HG02642 (cell line): ENCODE results near the gene ARHGAP5.

ENCODE experiments used
- ATAC-seq: cut with Tn5 transposase; IDR thresholded peaks from one replicate; pipeline ENCODE4 v1.9.1; 2021; ENCODE audit warnings: mild to moderate bottlenecking; ENCODE audit not compliant: unreplicated experiment, poor library complexity

The ARHGAP5 gene, protein sequence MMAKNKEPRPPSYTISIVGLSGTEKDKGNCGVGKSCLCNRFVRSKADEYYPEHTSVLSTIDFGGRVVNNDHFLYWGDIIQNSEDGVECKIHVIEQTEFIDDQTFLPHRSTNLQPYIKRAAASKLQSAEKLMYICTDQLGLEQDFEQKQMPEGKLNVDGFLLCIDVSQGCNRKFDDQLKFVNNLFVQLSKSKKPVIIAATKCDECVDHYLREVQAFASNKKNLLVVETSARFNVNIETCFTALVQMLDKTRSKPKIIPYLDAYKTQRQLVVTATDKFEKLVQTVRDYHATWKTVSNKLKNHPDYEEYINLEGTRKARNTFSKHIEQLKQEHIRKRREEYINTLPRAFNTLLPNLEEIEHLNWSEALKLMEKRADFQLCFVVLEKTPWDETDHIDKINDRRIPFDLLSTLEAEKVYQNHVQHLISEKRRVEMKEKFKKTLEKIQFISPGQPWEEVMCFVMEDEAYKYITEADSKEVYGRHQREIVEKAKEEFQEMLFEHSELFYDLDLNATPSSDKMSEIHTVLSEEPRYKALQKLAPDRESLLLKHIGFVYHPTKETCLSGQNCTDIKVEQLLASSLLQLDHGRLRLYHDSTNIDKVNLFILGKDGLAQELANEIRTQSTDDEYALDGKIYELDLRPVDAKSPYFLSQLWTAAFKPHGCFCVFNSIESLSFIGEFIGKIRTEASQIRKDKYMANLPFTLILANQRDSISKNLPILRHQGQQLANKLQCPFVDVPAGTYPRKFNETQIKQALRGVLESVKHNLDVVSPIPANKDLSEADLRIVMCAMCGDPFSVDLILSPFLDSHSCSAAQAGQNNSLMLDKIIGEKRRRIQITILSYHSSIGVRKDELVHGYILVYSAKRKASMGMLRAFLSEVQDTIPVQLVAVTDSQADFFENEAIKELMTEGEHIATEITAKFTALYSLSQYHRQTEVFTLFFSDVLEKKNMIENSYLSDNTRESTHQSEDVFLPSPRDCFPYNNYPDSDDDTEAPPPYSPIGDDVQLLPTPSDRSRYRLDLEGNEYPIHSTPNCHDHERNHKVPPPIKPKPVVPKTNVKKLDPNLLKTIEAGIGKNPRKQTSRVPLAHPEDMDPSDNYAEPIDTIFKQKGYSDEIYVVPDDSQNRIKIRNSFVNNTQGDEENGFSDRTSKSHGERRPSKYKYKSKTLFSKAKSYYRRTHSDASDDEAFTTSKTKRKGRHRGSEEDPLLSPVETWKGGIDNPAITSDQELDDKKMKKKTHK (N-terminal part only)

DNA sequence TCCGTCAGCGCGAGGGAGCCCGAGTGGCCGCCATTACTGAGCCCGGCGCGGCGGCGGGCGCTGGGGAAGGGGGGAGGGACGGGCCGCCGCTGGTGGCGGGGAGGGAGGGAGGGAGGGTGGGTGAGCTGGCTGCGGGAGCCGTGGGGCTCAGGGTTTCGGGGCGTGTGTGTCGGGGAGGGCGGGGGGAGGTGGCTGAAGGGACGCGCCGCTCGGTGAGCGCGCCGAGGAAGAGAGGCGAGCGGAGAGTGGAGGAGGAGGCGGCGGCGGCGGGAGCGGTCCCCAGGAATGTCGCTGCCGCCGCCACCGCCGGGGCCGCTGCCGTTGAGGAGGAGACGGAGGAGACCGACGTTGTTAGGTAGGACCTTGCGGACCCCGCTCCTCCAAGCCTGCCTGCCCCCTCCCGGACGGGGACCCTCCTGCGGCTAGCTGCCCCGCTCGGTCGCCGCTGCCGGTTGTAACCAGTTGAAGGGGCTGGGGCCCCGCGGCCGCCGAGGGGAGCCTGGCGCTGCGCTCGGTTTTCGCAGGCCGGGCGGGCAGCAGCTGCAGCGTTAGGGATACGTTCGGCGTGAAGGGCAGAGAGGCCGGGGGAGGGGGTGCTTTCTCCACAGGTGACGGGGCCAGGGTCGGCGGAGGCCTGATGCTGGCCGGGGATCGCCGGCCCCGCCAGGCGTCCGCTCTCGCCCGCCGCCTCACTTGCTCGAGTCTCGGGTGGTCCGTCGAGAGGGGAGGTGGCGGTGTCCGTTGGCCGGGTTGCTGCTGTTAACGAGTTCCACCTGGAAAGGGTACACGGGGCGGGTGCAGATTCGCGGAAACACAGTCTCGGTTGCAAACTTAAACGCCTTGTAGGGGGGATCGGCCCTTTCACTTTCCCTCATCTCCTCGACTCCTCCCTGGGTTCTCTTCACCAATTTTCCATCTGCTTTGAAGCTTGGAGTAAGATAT, at the start of gene ARHGAP5:
Gene ARHGAP5 (plus strand): TSS at position 224 of the 942 bp plus-strand sequence. CDS start 13,366 bp downstream, outside the sequence.
- ATAC-seq, result peak; percentile 46

DNA sequence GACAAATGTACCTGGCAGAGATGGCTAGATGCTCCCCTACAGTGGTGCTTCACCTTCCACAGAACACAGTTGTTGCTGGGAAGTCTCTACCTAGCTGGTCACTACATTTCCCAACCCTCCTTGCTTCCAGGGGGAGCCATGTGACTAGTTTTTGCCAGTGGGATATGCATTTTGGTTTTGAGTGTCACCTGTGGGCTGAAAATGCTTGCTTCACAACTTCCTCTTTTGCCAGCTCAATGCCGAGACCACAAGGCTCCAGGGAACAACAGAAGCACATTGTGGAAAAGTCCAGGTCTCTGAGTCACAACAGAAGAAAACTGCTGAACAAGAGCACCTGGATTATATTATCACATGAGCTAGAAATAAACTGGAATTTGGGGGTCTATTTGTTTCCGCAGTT, 48.5 kb upstream of the ARHGAP5 start:
- no peak for ATAC-seq

DNA sequence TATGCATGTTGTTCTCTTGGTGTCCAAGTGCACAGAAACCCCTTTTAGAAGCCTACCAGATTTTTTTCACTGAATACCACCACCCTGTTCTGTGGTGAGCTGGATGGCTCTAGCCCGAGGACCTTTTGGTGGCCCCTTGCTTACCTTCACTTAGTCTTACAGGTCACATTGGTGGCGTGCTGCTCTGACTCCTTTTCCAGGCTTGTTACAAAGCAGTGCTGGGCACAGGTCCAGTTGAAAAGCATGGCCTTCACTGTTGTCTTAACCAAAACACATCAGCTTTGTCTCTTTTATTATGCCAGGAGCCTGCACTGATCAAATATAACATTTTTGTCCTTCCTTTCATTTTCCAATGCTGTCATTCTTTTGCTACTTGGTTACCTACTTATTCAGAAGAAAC, 43.6 kb upstream of the ARHGAP5 start:
- ATAC-seq, result no peak

DNA sequence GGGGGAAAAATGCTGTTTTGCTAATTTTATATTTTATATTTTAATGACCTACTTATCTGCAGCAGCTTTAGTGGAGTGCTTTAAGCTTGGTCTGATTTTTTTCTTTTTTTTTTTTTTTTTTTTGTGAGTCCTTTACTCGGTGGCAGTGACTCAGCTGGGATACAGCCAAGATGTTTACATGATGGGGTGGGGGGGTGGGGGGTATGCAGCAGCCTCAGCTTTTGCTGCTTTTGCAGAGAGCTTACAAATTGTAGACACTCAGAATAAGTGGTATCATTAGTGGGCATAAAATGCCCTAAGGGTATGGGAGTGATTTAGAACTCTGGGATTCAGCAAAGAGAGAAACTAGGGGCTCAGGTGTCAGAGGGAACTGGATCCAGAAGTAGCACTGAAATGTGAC, 38.2 kb upstream of the ARHGAP5 start:
- no peak for ATAC-seq

DNA sequence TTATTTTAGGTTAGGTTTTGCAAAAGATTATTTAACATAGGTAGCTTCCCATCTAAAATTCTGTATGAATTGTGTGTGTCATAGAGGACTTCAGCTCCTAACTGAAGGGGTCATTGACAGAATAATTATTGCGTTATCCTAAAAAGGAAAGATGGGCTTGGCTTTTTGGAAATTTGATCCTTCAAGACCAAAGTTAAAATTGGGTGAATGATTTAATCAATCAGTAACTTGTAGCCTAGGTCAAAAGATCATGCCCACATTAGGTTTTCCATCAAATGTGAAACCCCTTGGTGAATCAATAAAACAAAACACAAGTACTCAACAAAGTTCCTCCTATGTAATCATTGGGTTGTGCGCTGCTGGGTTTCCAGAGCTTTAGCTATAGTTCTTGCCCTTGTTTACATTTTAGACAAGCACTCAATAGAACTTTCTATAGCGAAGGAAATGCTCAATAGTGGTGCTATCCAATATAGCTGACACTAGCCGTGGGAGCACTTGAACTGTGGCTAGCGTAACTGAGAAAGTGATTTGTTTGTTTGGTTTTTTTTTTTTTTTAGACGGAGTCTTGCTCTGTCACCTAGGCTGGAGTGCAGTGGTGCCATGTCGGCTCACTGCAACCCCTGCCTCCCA, 37.6 kb upstream of the ARHGAP5 start:
- ATAC-seq, result no peak

DNA sequence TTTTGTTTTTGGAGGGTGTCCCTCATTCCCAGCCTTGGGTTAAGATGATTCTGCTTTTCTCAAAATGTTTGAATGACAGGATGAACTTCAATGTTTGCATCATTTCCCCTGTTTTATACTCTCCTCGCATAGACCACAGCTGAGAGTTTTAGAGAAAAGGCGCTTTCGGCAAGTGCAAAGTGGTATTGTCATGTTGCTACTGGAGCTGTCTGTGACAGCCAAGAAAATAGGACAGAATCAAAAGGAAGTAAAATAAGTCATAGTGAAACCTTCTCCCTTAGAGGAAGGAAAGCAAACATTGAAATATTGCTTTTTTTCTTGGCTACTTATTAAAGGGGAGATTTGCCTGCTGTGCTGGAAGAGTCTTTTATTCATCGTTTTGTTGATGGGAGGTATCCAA, 33.5 kb upstream of the ARHGAP5 start:
- ATAC-seq, result no peak

DNA sequence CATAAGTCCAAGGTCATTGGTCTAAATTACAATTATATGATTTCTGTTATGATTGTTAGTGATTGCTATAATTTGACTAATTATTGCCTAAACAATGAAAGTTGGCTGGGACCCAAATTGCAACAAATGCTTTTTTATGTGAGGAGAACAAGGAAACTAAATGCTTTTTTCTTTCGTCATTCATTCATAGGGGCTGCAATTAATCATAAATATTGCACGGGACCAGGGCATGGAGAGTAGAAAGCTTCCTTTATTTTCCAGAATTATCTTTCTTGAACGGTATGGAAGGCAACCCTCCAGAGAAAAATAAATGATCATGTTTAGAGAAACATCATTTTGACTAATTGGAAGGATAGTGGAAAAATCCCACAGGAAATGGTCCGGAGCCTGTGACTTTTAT, 32.6 kb upstream of the ARHGAP5 start:
- ATAC-seq, result no peak

DNA sequence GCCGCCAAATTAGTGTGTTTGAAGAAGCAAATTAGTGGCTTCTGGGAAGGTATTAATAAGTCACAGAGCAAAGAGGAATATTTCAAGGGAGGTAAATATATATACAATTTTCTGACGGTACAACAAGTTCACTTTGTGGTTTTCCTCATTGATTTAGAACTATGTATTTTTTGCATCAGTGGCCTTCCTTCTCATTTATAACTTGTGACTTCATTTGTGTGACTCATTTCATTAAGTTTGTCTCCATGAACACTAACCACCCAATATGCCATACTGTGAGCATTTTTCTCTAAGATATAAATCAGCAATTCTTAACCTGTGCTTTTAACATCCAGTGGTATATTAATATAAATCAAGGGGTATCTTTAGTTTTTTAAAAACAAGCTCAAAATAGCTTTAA, 29.3 kb upstream of the ARHGAP5 start:
- ATAC-seq, result no peak

DNA sequence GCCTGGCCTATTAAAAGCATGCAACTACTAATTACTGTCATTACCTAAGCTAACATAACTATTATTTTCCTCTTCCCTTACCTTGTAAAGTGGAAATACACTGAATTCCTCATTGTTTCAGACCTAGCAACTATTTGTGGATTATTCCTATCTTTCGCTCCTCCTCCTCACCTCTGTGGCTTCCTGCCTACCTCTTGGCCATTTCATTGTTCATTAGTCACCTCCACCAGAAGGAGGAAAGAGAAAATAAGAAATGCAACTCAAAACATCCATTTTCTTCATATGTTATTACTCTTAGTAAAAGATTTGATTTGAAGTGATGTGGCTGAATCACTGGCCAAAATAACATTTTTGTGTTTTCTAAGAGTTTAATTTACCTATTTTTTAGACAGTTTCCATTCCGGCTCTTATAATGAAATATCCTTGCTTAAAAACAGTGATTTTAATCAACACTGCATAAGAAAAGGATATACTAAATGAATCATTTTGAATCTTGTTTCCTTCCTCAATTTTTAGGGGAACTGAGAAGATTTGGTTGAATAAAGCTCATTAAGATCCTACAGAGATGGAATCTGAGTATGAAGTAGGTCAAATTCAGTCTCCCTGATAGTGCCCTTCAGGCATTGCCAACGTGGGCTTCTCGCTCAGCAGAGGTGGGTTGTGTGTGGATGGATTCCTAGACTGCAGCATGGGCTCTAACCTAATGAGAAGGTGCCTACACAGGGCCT, 27.6 kb upstream of the ARHGAP5 start:
- no peak for ATAC-seq

DNA sequence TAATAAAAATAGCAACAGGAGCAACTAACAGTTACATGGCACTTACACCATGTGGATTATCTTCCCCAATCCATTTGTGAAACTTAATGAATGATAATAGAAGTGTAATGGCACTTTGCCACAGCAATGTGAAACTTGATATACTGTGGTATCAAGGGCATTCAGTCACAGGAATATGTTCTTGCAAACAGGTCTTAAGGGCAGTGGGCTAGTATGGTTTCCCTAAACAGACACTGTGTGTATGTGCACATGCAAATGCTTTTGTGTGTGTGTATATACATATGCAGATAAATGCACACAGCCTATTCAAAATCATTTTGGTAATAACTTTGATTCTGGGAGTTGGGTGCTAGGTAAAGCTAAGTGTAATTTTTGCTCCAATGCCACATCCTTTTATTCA, 26.2 kb upstream of the ARHGAP5 start:
- ATAC-seq, result no peak

DNA sequence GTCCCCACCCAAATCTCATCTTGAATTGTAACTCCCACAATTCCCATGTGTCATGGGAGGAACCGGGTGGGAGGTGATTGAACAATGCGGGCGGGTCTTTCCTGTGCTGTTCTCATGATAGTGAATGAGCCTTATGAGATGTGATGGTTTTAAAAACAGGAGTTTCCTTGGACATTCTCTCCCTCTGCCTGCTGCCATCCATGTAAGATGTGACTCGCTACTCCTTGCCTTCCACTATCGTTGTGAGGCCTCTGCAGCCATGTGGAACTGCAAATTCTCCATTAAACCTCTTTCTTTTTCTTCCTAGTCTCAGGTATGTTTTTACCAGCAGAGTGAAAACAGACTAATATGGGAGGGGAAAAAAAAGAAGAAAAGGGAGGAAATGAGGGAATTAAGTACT, 22.6 kb upstream of the ARHGAP5 start:
- no peak for ATAC-seq

DNA sequence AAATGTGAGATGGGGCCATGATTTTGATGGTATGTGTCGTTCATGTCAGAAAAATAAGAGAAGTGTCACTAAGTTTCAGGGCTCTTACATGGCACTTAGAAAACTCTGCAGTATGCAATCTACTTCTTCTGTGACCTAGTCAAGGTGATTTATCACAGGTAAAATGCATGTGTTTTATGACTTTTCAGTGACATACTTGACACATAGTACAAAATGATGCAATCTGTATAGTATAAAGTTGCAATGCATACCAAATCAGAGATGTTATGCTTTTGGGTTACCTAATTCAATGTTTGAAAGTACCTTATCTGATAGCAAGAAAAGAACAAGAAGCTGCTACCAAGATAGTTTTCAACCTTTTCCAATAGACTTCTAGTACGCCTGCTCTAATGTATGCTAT, 21.9 kb upstream of the ARHGAP5 start:
- no peak for ATAC-seq

DNA sequence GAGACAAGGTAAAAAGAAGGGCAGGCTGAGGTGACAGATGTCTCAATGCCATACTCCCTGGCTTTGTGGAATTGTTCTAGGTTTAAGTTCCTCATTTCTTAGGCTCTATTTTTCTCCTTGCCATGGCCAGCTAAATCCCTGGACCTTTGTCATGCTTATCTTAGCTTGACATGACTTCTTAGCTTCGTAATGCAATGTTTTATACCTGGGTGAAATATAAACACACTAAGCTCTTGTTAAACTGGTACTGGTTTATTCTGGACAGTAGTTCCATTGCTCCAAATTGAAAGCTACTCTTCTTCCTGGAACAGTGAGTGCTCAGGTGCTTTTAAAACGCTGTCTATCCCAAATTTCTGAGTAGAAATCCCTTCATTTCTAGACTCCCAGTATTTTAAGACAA, 17.4 kb upstream of the ARHGAP5 start:
- no peak for ATAC-seq

DNA sequence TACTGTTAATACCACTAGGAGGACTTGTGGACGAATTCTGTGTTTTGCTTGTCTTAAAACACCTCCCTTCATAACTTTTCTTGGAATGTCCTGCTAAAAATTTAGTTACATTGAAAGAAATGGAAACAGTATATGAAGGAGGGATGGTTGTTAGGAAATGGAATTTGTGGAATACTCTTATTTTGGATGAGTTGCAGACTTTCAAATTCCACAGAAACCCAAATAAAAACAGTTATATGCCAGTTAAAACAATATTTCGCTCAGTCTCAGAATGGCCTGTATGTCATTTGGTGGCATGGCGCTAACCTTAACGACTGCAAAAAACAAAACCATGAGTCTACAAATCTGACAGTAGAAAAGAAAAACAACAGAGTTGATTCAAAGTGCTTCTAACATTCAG, 12.2 kb upstream of the ARHGAP5 start:
- no peak for ATAC-seq

DNA sequence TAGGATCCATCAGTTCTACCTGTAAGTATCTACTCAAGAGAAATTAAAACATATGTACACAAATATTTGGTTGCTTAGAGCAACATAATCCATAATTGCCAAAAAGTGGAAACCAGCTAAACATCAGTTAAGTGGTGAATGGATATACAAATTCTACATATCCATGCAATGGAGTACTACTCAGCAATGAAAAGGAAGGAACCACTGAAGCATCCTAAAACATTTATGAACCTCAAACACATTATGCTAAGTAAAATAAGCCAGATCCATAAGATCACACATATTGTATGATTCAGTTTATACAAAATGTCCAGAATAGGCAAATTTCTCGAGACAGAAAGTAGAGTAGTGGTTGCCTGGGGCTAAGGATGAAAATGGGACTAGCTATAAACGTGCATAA, 8.4 kb upstream of the ARHGAP5 start:
- no peak for ATAC-seq

DNA sequence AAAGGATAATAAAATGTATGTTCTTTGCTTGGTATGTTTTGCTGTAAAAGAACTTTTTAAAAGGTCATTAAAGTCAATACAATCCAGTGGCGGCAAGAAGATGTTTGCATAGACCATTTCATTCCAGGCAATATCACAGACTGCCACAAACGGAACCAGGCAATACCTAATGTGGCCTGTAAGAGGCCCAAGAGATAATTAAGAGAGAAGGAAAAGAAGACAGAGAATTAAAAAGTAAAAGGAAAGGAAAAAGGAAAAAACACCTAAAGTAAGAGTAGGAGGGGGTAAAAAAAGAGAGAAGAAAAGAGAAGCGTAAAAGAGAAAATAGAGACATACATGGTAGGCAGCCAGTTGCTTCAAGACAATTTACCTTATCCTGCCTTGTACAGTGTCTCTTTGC, 6.8 kb upstream of the ARHGAP5 start:
- no peak for ATAC-seq

DNA sequence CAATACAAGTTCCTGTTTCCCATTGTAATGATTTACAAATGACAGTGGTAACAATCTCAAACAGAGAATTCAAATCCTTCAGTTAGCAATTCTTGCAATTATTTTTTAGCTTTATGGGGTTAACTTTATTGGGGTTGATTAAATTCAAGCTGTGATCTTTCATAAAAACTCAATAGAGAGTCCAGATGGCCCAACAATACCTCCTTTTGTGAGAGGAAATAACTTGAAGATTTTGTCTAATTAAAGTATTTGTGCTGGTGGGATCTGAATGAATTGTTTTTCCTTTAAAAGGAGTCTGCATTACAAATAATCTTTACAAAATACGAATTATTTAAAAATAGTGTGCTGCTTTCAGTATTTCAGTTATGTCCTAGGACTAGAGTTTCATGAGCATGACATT, 4.4 kb upstream of the ARHGAP5 start:
- no peak for ATAC-seq

DNA sequence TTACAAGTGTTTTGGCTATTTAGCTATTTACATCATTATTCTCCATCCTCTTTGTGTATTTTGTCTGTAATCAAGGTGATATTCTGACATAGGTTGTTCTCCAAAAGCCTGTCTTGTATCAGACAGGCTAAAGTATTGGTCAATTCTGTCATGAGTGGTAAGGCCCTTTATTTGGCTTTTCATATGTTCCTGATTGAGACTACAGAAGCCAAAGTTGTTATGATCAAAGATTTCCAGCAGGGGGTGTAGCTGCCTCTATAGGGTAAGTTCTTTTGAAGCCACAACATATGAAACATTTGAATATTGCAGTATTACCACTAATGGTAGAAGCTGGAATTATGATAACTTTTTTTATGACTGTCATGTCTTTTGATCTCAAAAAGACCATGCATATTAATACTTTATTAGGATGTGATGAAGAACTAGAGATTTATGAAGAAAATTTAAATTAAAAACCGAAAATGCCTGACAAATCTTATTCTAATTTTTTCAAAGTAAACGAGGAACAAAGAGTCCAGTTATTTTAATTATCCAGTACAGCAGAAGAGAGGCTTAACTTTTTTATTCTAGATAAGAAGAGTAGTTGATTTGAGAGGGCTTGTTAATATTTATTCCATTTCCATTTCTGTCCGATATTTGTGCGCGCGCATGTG, 3.4 kb upstream of the ARHGAP5 start:
- peak; percentile 17 for ATAC-seq
